GM23338 (cell line): ENCODE data around the gene EXOC4. TPM values are rescaled to one million over a fixed set of nuclear protein-coding genes. Genes with fewer than 3 reads are reported as not detected.

ENCODE experiments used
- ATAC-seq: fragments of 200-7000 bp; cut with Tn5 transposase; 3 replicates; pipeline ENCODE4 v1.9.1; 2020
- DNase-seq: peaks from one replicate; pipeline ENCODE4 v3.0.0-alpha.2; 2015; ENCODE audit warnings: low spot score
- H2AFZ ChIP-seq: fragments of 200-600 bp; sonication (generic); 2 replicates; pipeline ENCODE4 v1.8.0; 2016; ENCODE audit warnings: antibody characterized with exemption, mild to moderate bottlenecking, moderate library complexity
- H3F3A ChIP-seq: fragments of 200-600 bp; sonication (generic); replicated peaks from 2 replicates; pipeline ENCODE4 v1.8.0; 2017; ENCODE audit warnings: antibody characterized with exemption, mixed run types, low read depth
- H3K27ac ChIP-seq: fragments of 200-600 bp; sonication (generic); 2 replicates; pipeline ENCODE4 v1.6.1; 2016; ENCODE audit warnings: low read depth
- H3K27me3 ChIP-seq: fragments of 200-600 bp; sonication (generic); 2 replicates; pipeline ENCODE4 v1.8.0; 2016; ENCODE audit warnings: mild to moderate bottlenecking, mixed run types, moderate library complexity; ENCODE audit not compliant: insufficient read depth
- H3K36me3 ChIP-seq: fragments of 200-600 bp; sonication (generic); 2 replicates; pipeline ENCODE4 v1.8.0; 2016; ENCODE audit warnings: mild to moderate bottlenecking; ENCODE audit not compliant: insufficient read depth
- H3K4me1 ChIP-seq: fragments of 200-600 bp; sonication (generic); 2 replicates; pipeline ENCODE4 v1.8.0; 2016; ENCODE audit warnings: mild to moderate bottlenecking, moderate library complexity; ENCODE audit not compliant: insufficient read depth
- H3K4me2 ChIP-seq: fragments of 200-600 bp; sonication (generic); 2 replicates; pipeline ENCODE4 v1.7.1; 2017; ENCODE audit warnings: mixed run types
- H3K4me3 ChIP-seq: fragments of 200-600 bp; sonication (generic); 2 replicates; pipeline ENCODE4 v1.6.1; 2016; ENCODE audit warnings: mixed run types
- H3K79me2 ChIP-seq: fragments of 200-600 bp; sonication (generic); replicated peaks from 2 replicates; pipeline ENCODE4 v1.8.0; 2017; ENCODE audit warnings: mild to moderate bottlenecking; ENCODE audit not compliant: insufficient read depth
- H3K9me2 ChIP-seq: fragments of 200-600 bp; sonication (generic); 2 replicates; pipeline ENCODE4 v1.8.0; 2017; ENCODE audit not compliant: insufficient read depth
- H4K20me1 ChIP-seq: fragments of 200-600 bp; sonication (generic); replicated peaks from 2 replicates; pipeline ENCODE4 v1.8.0; 2017; ENCODE audit warnings: mild to moderate bottlenecking; ENCODE audit not compliant: insufficient read depth
- H3K27ac Mint-ChIP-seq: 2 replicates; pipeline ENCODE4 v1.8.0; 2020; ENCODE audit warnings: inconsistent platforms, mild to moderate bottlenecking, moderate library complexity, mixed read lengths
- H3K27me3 Mint-ChIP-seq: 3 replicates; pipeline ENCODE4 v1.8.0; 2022; ENCODE audit warnings: low read depth, mild to moderate bottlenecking, moderate library complexity, mixed read lengths, inconsistent platforms; ENCODE audit not compliant: insufficient read depth, poor library complexity
- H3K36me3 Mint-ChIP-seq: 3 replicates; pipeline ENCODE4 v1.8.0; 2021; ENCODE audit warnings: low read depth, mild to moderate bottlenecking, inconsistent platforms, moderate library complexity, mixed read lengths
- H3K4me1 Mint-ChIP-seq: 3 replicates; pipeline ENCODE4 v1.8.0; 2020; ENCODE audit warnings: mild to moderate bottlenecking, inconsistent platforms, mixed read lengths
- H3K4me3 Mint-ChIP-seq: 3 replicates; pipeline ENCODE4 v1.8.0; 2021; ENCODE audit warnings: moderate library complexity, mild to moderate bottlenecking, inconsistent platforms, mixed read lengths
- H3K9me3 Mint-ChIP-seq: 3 replicates; pipeline ENCODE4 v1.8.0; 2020; ENCODE audit warnings: moderate library complexity, mild to moderate bottlenecking, inconsistent platforms, mixed read lengths
- CREB1 ChIP-seq: fragments of 250-450 bp; sonication (Bioruptor Pico); IDR thresholded peaks from 2 replicates; pipeline ENCODE4 v1.5.0; 2020; ENCODE audit warnings: low read depth, mild to moderate bottlenecking, moderate library complexity
- EZH2 ChIP-seq: fragments of 200-600 bp; sonication (generic); IDR thresholded peaks from one replicate; pipeline ENCODE4 v1.8.0; 2017; ENCODE audit warnings: antibody characterized with exemption, mild to moderate bottlenecking, low read depth; ENCODE audit not compliant: unreplicated experiment
- EZH2phosphoT487 ChIP-seq: fragments of 200-600 bp; sonication (generic); IDR thresholded peaks from one replicate; pipeline ENCODE4 v1.8.1; 2018; ENCODE audit warnings: antibody characterized with exemption; ENCODE audit not compliant: unreplicated experiment
- JUNB ChIP-seq: IDR thresholded peaks from one replicate; pipeline ENCODE4 v1.6.1; 2016; ENCODE audit warnings: antibody characterized with exemption; ENCODE audit not compliant: unreplicated experiment
- NANOG ChIP-seq: IDR thresholded peaks from 2 replicates; pipeline ENCODE4 v1.6.1; 2016; ENCODE audit warnings: antibody characterized with exemption, borderline replicate concordance
- ZNF114 ChIP-seq: fragments of 250-450 bp; sonication (Bioruptor Pico); IDR thresholded peaks from 2 replicates; pipeline ENCODE4 v1.5.0; 2020; ENCODE audit warnings: mild to moderate bottlenecking, moderate library complexity
- ZNF331 ChIP-seq: fragments of 250-450 bp; sonication (Bioruptor Pico); IDR thresholded peaks from 2 replicates; pipeline ENCODE4 v1.5.0; 2020; ENCODE audit warnings: low read depth, mild to moderate bottlenecking, moderate library complexity
- ZNF462 ChIP-seq: fragments of 250-450 bp; sonication (Bioruptor Pico); IDR thresholded peaks from 2 replicates; pipeline ENCODE4 v1.5.0; 2020; ENCODE audit warnings: mild to moderate bottlenecking, moderate library complexity
- polyA plus RNA-seq: library from polyadenylated mRNA; unstranded; fragments of >200 nt; fragmentation: Nextera tagmentation; extraction: Ambion mirVana; gene quantifications from 2 replicates; pipeline ENCODE4 v1.2.1, GENCODE V29; 2016
- total RNA-seq: library from RNA; depleted of rRNA; stranded (reverse); fragments of >200 nt; shearing (Covaris generic); gene quantifications from 2 replicates; pipeline ENCODE4 v1.2.3, GENCODE V29; 2014
- TF ChIP-seq, protein P1 (sequence below), 2 experiments: fragments of 200-600 bp in 1 of 2; sonication (generic) in 1 of 2; conservative IDR thresholded peaks; 2 replicates each; pipeline versions ENCODE4 v1.5.1 to v1.6.1; 2016 to 2017; ENCODE audit warnings: antibody characterized with exemption in 2 of 2, low read depth in 2 of 2, mild to moderate bottlenecking in 2 of 2, moderate library complexity in 1 of 2

EXOC4 gene
- total and polyA plus RNA-seq, 2 experiments from 2014 or later = 37.5 to 52.7 TPM

GRCh38 chr7:133419041-133419440 is 166.2 kb downstream of the EXOC4 start (continued):
- TF ChIP-seq ZNF462 (CRISPR knock-in tag) (no peak), EZH2phosphoT487 (no peak), JUNB (no peak), ZNF331 (CRISPR knock-in tag) (no peak)

DNA sequence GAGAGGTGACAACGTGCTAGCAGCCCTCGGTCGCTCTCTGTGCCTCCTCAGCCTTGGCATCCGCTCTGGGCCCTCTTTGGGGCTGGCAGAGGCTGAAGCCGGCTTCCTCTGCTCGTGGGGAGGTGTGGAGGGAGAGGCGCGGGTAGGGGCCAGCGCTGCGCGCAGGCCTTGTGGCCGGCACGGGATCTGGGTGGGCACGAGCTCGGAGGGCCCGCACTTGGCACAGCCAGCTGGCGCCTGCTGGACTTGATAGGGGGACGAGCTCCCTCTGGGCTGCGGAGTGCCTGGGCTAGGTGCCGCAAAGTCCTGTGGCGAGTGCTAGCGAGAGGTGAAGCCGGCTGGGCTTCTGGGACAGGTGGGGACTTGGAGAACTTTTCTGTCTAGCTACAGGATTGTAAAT is 170.7 kb downstream of the EXOC4 start:
- Histone ChIP-seq H3K27me3 (no peaks in the 10 kb centered on the region), H3K79me2 (peaks cover 4% of the 10 kb centered on the region; the same call in 1 of the 2 replicates), H3K4me1 (peaks cover 13% of the 10 kb centered on the region), H3K36me3 (no peaks in the 10 kb centered on the region), H2AFZ (no peak overlapping the region), H3K9me2 (no peaks in the 10 kb centered on the region), H3K27ac (no peak overlapping the region), H3K4me2 (no peak overlapping the region), H3F3A (no peaks in the 10 kb centered on the region), H3K4me3 (no peak overlapping the region), H4K20me1 (0 out of 2 replicates have a peak, but pooled peaks cover 3% of the 10 kb centered on the region)
- Mint-ChIP-seq H3K9me3 (no peaks in the 10 kb centered on the region; the same call in 2 of the 3 replicates), H3K27ac (no peak overlapping the region), H3K27me3 (peaks cover 9% of the 10 kb centered on the region), H3K4me1 (peaks cover 28% of the 10 kb centered on the region), H3K36me3 (peaks cover 22% of the 10 kb centered on the region), H3K4me3 (no peak overlapping the region)
- no peak for DNase-seq
- no peak for ATAC-seq
- no peak for TF ChIP-seq EZH2
- no peak for TF ChIP-seq ZNF331 (CRISPR knock-in tag)
- TF ChIP-seq ZNF114 (CRISPR knock-in tag) = no peak
- TF ChIP-seq EZH2phosphoT487 = no peak
- no peak for TF ChIP-seq NANOG
- TF ChIP-seq, protein P1, sequence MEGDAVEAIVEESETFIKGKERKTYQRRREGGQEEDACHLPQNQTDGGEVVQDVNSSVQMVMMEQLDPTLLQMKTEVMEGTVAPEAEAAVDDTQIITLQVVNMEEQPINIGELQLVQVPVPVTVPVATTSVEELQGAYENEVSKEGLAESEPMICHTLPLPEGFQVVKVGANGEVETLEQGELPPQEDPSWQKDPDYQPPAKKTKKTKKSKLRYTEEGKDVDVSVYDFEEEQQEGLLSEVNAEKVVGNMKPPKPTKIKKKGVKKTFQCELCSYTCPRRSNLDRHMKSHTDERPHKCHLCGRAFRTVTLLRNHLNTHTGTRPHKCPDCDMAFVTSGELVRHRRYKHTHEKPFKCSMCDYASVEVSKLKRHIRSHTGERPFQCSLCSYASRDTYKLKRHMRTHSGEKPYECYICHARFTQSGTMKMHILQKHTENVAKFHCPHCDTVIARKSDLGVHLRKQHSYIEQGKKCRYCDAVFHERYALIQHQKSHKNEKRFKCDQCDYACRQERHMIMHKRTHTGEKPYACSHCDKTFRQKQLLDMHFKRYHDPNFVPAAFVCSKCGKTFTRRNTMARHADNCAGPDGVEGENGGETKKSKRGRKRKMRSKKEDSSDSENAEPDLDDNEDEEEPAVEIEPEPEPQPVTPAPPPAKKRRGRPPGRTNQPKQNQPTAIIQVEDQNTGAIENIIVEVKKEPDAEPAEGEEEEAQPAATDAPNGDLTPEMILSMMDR (conservative IDR thresholded peaks at IDR 0.05; ENCODE audit: low read depth in 2 of 2) = no peak
- no peak for TF ChIP-seq CREB1 (CRISPR knock-in tag)
